Thoracic aorta (tissue), 2 donors: ENCODE measurements around the gene TFEC. TPM values are rescaled to one million over a fixed set of nuclear protein-coding genes. Genes with fewer than 3 reads are reported as not detected.

ENCODE experiments used
- ATAC-seq: fragments of 150-250 bp; one replicate; pipeline ENCODE4 v1.8.0; 2017; ENCODE audit warnings: low read depth; ENCODE audit not compliant: insufficient number of reproducible peaks, low FRiP score
- DNase-seq: peaks from one replicate; pipeline ENCODE4 v3.0.0-alpha.2; 2020; ENCODE audit warnings: low spot score
- H3K27ac ChIP-seq, 2 donors: fragments of 200-600 bp; sonication (generic); 1 replicate in 1 of 2; 2 replicates in 1 of 2; pipeline ENCODE4 v1.5.1; 2016; ENCODE audit warnings: mild to moderate bottlenecking in 2 of 2, moderate library complexity in 2 of 2
- H3K27me3 ChIP-seq: fragments of 200-600 bp; sonication (generic); replicated peaks from 2 replicates; pipeline ENCODE4 v1.6.0; 2016; ENCODE audit warnings: mild to moderate bottlenecking; ENCODE audit not compliant: insufficient read depth
- H3K36me3 ChIP-seq: fragments of 200-600 bp; sonication (generic); one replicate; pipeline ENCODE4 v1.5.1; 2016
- H3K4me1 ChIP-seq, 2 donors: fragments of 200-600 bp; sonication (generic); 1 replicate in 1 of 2; 2 replicates in 1 of 2; pipeline versions ENCODE4 v1.5.1 to v1.6.0; 2016; ENCODE audit warnings: low read depth in 2 of 2, mild to moderate bottlenecking in 1 of 2; ENCODE audit not compliant: control insufficient read depth in 1 of 2
- H3K4me3 ChIP-seq: fragments of 200-600 bp; sonication (generic); 2 replicates; pipeline ENCODE4 v1.5.1; 2016; ENCODE audit warnings: mild to moderate bottlenecking
- H3K9me3 ChIP-seq: fragments of 200-600 bp; sonication (generic); 2 replicates; pipeline ENCODE4 v1.5.1; 2016
- total RNA-seq, 2 donors: library from RNA; depleted of rRNA; stranded (reverse); fragments of >200 nt; gene quantifications; one replicate each; pipeline versions ENCODE4 v1.1.0 to v1.2.3, GENCODE V29; 2016
- TF ChIP-seq, protein P1 (sequence below): fragments of 200-600 bp; sonication (generic); IDR thresholded peaks from one replicate; pipeline ENCODE4 v1.5.1; 2019; ENCODE audit warnings: antibody characterized with exemption

The TFEC gene
- total RNA-seq, 2 donors from 2014 or later = 8.4 to 8.5 TPM

DNA sequence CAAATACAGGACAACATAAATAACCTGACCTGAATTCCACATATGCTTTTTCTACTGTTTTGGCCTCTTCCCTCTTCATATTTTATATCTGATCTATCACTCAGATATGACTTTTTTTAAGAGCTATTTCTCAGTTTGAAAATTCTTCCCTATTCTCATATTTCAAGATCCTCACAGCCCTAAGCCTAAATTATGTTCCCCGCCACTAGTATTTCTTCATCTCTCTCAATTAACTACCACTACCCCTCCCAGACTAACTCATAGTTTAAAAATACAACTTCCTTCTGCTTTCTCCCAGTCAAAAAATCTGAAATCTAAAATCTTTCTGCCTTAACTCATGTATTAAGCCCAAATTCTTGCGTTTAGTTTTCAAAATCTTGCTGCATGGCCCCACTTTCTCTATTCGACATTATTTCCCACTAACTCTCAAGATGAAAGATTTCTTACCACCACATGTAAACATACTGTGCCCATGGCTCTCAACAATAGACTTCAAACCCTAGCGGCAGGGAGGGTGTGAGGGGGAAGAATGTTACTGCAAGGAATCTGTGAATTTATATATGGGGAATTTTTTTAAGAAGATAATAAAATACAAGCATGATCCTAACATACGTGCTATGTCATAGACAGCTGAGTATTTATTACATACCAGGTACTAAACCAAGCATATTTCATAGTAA, 64.6 kb downstream of the TFEC start:
- Histone ChIP-seq H3K4me3 (no peak overlapping the region), H3K9me3 (no peaks in the 10 kb centered on the region), H3K36me3 (no peaks in the 10 kb centered on the region), H3K4me1 (no peaks in the 10 kb centered on the region), H3K27me3 (no peaks in the 10 kb centered on the region), H3K27ac (no peak overlapping the region)
- TF ChIP-seq, protein P1, sequence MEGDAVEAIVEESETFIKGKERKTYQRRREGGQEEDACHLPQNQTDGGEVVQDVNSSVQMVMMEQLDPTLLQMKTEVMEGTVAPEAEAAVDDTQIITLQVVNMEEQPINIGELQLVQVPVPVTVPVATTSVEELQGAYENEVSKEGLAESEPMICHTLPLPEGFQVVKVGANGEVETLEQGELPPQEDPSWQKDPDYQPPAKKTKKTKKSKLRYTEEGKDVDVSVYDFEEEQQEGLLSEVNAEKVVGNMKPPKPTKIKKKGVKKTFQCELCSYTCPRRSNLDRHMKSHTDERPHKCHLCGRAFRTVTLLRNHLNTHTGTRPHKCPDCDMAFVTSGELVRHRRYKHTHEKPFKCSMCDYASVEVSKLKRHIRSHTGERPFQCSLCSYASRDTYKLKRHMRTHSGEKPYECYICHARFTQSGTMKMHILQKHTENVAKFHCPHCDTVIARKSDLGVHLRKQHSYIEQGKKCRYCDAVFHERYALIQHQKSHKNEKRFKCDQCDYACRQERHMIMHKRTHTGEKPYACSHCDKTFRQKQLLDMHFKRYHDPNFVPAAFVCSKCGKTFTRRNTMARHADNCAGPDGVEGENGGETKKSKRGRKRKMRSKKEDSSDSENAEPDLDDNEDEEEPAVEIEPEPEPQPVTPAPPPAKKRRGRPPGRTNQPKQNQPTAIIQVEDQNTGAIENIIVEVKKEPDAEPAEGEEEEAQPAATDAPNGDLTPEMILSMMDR = no peak
- DNase-seq (no peak), ATAC-seq (no peak)

DNA sequence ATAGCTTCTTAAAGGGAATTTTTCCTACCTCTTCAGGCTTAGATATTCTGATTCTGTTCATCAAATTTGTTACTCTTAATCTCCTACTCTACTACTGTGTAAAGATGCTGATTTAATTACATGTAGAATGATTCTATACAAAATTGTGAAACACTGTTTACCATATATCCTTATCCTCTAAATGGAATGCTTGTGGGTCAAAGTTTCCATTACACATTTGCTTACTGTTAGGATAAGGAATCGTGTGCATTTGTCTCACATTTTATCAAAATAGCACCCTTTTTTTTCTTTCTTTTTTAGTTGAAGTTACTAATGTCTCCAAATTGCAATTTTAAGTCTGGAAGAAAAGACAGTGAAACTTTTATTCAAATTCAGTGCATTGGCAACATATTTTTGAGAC, 65.3 kb downstream of the TFEC start:
- ATAC-seq (no peak), DNase-seq (no peak)
- H3K4me1 ChIP-seq = no peaks in the 10 kb centered on the region
- no peak overlapping the region for H3K4me3 ChIP-seq
- TF ChIP-seq, protein P1 = no peak
- H3K36me3 ChIP-seq = no peaks in the 10 kb centered on the region
- no peaks in the 10 kb centered on the region for H3K9me3 ChIP-seq
- no peak overlapping the region for H3K27ac ChIP-seq
- H3K27me3 ChIP-seq = no peaks in the 10 kb centered on the region

DNA sequence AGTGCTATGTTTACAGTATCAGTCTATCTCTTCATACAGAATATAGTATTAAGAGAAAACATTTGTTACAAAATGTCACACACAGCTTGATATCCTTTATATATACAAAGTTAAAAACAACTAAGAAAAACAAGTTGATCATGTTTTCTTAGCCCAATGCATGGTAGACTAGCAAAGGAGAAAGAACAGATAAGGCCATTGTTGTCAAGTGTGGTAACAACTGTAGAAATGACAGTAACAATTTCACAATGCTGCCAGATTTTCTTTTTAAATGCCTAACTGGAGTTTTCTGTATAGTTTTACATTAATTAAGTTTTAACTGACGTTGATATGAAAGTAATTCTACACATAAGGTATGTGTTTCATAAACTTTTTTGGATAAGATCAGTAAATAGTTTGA, 65.8 kb downstream of the TFEC start:
- TF ChIP-seq, protein P1 = no peak
- Histone ChIP-seq H3K4me1 (no peaks in the 10 kb centered on the region), H3K36me3 (no peaks in the 10 kb centered on the region), H3K27me3 (no peaks in the 10 kb centered on the region), H3K27ac (no peak overlapping the region), H3K4me3 (no peak overlapping the region), H3K9me3 (no peaks in the 10 kb centered on the region)
- no peak for ATAC-seq
- DNase-seq = no peak

DNA sequence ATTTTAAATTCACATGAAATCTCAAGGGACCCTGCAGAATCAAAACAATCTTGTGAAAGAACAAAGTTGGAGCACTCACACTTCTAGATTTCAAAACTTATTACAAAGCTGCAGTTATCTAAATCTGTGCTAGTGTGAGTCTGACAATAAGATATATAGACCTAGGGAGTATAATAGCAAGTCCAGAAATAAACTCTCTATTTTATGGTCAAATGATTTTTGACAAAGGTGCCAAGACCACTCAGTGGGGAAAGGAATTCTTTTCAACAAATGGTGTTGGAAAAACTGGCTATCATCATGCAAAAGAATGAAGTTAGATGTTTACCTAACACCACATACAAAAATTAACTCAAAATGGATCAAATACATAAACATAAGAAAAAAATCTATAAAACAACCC, 68.2 kb downstream of the TFEC start:
- ATAC-seq (no peak), DNase-seq (no peak)
- Histone ChIP-seq H3K4me1 (no peaks in the 10 kb centered on the region), H3K9me3 (no peaks in the 10 kb centered on the region), H3K4me3 (no peak overlapping the region), H3K36me3 (no peaks in the 10 kb centered on the region), H3K27ac (no peak overlapping the region), H3K27me3 (no peaks in the 10 kb centered on the region)
- TF ChIP-seq, protein P1 = no peak

DNA sequence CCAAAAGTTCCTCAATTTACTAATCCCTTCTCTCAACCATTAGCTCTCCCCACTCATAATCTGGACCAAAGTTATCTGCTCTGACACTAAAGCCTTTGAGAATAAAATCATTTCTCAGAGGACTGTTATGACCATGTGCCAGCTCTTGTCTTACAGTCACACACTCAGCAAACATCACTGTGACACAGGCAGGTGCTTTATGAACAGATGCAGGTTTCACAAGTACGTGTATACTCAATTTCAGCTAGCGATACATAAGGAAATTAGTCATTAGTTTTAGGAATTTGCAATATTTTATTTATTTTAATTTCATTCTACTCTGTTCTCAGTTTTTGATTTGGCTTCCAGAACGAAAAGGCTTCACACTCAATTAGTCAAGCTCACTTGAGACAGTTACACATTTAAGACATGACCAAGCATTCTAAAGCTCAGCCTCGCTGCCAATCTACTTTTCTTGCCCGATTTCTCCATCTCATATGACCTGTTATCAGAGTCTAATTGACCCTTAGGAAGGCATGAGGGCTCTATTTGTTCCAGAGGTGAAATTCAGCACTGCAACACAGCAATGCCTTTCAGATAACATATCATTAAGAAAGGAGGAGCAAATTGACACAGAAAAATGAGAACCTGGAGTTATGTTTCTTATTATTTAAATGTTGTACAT, 76.8 kb downstream of the TFEC start:
- no peak overlapping the region for H3K27ac ChIP-seq
- DNase-seq (no peak), ATAC-seq (no peak)
- no peaks in the 10 kb centered on the region for H3K36me3 ChIP-seq
- H3K4me1 ChIP-seq = no peaks in the 10 kb centered on the region
- TF ChIP-seq, protein P1 = no peak
- H3K9me3 ChIP-seq = no peaks in the 10 kb centered on the region
- H3K27me3 ChIP-seq = no peaks in the 10 kb centered on the region
- no peak overlapping the region for H3K4me3 ChIP-seq
